ENCODE data around the gene ZCCHC7. TPM values are rescaled to one million over a fixed set of nuclear protein-coding genes. Genes with fewer than 3 reads are reported as not detected.
A peak's percentile ranks its signal among the peaks of the same experiment; 100 is the strongest.
"Not testable (repeated sequence)": the region's sequence is repeated elsewhere in the genome, so short reads cannot be mapped to it uniquely, and the experiment has no call there.

ZCCHC7 gene
- 10 to 100 TPM; 22.3 to 24.5 TPM for total RNA-seq

GRCh38 chr9:37119907-37120842 lies at the start of gene ZCCHC7:
Gene ZCCHC7, plus strand, starts transcription at chr9:37120574.
- ChIA-PET POLR2A (interaction anchor here (0.5 to 2.9 kb wide), 17 partner anchors 9 to 940 kb away, joined by 3 to 27 read pairs (median 4); partner anchors contain the start of genes POLR1E and TOMM5), CTCF (interaction anchor here (1.0 to 1.8 kb wide), 6 partner anchors 18 to 206 kb away, joined by 3 to 10 read pairs (median 3); no protein-coding TSS in a partner anchor)
- H3K27ac Mint-ChIP-seq = peak within 1 kb of the TSS; percentile 97
- H3K4me1 Mint-ChIP-seq (ENCODE audit: low read depth) = peaks cover 23% of the 10 kb centered on the region
- H3K9me3 Mint-ChIP-seq (ENCODE audit: insufficient read depth) = no peaks in the 10 kb centered on the region
- ATAC-seq = peak; percentile 97
- H3K4me3 Mint-ChIP-seq = peak within 1 kb of the TSS; percentile 90
- H3K27me3 Mint-ChIP-seq (ENCODE audit: low read depth) = no peaks in the 10 kb centered on the region
- H3K36me3 Mint-ChIP-seq (ENCODE audit: low read depth) = peaks cover 12% of the 10 kb centered on the region
- DNase-seq = peak; percentile 98

- DNase-seq; CTCF ChIA-PET; H3K4me3 Mint-ChIP-seq; POLR2A ChIA-PET; ATAC-seq; H3K9me3 Mint-ChIP-seq (ENCODE audit: insufficient read depth); H3K36me3 Mint-ChIP-seq (ENCODE audit: low read depth): not testable (repeated sequence)
- Mint-ChIP-seq H3K4me1 (ENCODE audit: low read depth) (peaks cover 23% of the 10 kb centered on the region), H3K27ac (peak overlapping the region; percentile 51), H3K27me3 (ENCODE audit: low read depth) (peaks cover 10% of the 10 kb centered on the region)
Measured at GRCh38 chr9:37074790-37075189, 45.6 kb upstream of the ZCCHC7 start.

- H3K27ac Mint-ChIP-seq = peak overlapping the region; percentile 95
- CTCF ChIA-PET = interaction anchor here (1.1 to 2.8 kb wide), 3 partner anchors 41 to 250 kb away, joined by 3 to 10 read pairs (median 5); partner anchors contain the start of gene ZCCHC7
- H3K4me1 Mint-ChIP-seq (ENCODE audit: low read depth) = peaks cover 45% of the 10 kb centered on the region
Measured at GRCh38 chr9:37079370-37080164, 40.8 kb upstream of the ZCCHC7 start.

GRCh38 chr9:37080165-37080628 lies 40.2 kb upstream of the ZCCHC7 start:
- not testable (repeated sequence) for H3K27me3 Mint-ChIP-seq (ENCODE audit: low read depth)

More at GRCh38 chr9:37079370-37080164, 40.8 kb upstream of the ZCCHC7 start:
- Mint-ChIP-seq H3K36me3 (ENCODE audit: low read depth) (peaks cover 12% of the 10 kb centered on the region), H3K9me3 (ENCODE audit: insufficient read depth) (peaks cover 8% of the 10 kb centered on the region), H3K4me3 (peak overlapping the region; percentile 96), H3K27me3 (ENCODE audit: low read depth) (peaks cover 9% of the 10 kb centered on the region)
- DNase-seq = peak; percentile 96
- POLR2A ChIA-PET = interaction anchor here (1.1 to 2.7 kb wide), 5 partner anchors 41 to 221 kb away, joined by 3 to 27 read pairs (median 4); partner anchors contain the start of gene ZCCHC7
- peak; percentile 98 for ATAC-seq

GRCh38 chr9:37081507-37081906 lies 38.9 kb upstream of the ZCCHC7 start:
- ATAC-seq; POLR2A ChIA-PET; H3K27ac Mint-ChIP-seq; H3K27me3 Mint-ChIP-seq (ENCODE audit: low read depth); DNase-seq; H3K9me3 Mint-ChIP-seq (ENCODE audit: insufficient read depth): not testable (repeated sequence)
- Mint-ChIP-seq H3K4me3 (peak overlapping the region; percentile 96), H3K4me1 (ENCODE audit: low read depth) (peaks cover 42% of the 10 kb centered on the region), H3K36me3 (ENCODE audit: low read depth) (peaks cover 26% of the 10 kb centered on the region)
- CTCF ChIA-PET = interaction anchor here (0.9 to 2.8 kb wide), 3 partner anchors 39 to 219 kb away, joined by 3 to 10 read pairs (median 3); partner anchors contain the start of gene ZCCHC7

More at GRCh38 chr9:37080165-37080628, 40.2 kb upstream of the ZCCHC7 start:
- Mint-ChIP-seq H3K27ac (peak overlapping the region; percentile 95), H3K4me3 (peak overlapping the region; percentile 96), H3K4me1 (ENCODE audit: low read depth) (peaks cover 44% of the 10 kb centered on the region), H3K36me3 (ENCODE audit: low read depth) (peaks cover 15% of the 10 kb centered on the region)
- CTCF ChIA-PET = interaction anchor here (1.0 to 2.8 kb wide), 5 partner anchors 41 to 250 kb away, joined by 3 to 10 read pairs (median 4); partner anchors contain the start of gene ZCCHC7
- ATAC-seq = peak; percentile 38
- POLR2A ChIA-PET = interaction anchor here (0.9 to 2.7 kb wide), 7 partner anchors 40 to 221 kb away, joined by 3 to 27 read pairs (median 3); partner anchors contain the start of gene ZCCHC7
- not testable (repeated sequence) for H3K9me3 Mint-ChIP-seq (ENCODE audit: insufficient read depth); DNase-seq

- Mint-ChIP-seq H3K4me1 (ENCODE audit: low read depth) (peaks cover 42% of the 10 kb centered on the region), H3K36me3 (ENCODE audit: low read depth) (peaks cover 34% of the 10 kb centered on the region), H3K27ac (no peak overlapping the region), H3K4me3 (no peak overlapping the region), H3K27me3 (ENCODE audit: low read depth) (peaks cover 3% of the 10 kb centered on the region), H3K9me3 (ENCODE audit: insufficient read depth) (peaks cover 8% of the 10 kb centered on the region)
- CTCF ChIA-PET = interaction anchor here (0.9 to 2.8 kb wide), 2 partner anchors 39 to 219 kb away, joined by 3 to 10 read pairs; partner anchors contain the start of gene ZCCHC7
- no peak for DNase-seq
- ATAC-seq = no peak
- POLR2A ChIA-PET = no interaction called here
Measured at GRCh38 chr9:37082214-37082765, 38.1 kb upstream of the ZCCHC7 start.

- no peaks in the 10 kb centered on the region for H3K27me3 Mint-ChIP-seq (ENCODE audit: low read depth)
- H3K27ac Mint-ChIP-seq = no peak overlapping the region
- CTCF ChIA-PET = no interaction called here
- peaks cover 44% of the 10 kb centered on the region for H3K36me3 Mint-ChIP-seq (ENCODE audit: low read depth)
- DNase-seq (no peak), ATAC-seq (no peak)
- no peak overlapping the region for H3K4me3 Mint-ChIP-seq
- POLR2A ChIA-PET = no interaction called here
- peaks cover 7% of the 10 kb centered on the region for H3K9me3 Mint-ChIP-seq (ENCODE audit: insufficient read depth)
- peaks cover 42% of the 10 kb centered on the region for H3K4me1 Mint-ChIP-seq (ENCODE audit: low read depth)
Measured at GRCh38 chr9:37083654-37084053, 36.7 kb upstream of the ZCCHC7 start.

GRCh38 chr9:37085233-37085632 lies 35.1 kb upstream of the ZCCHC7 start:
- Mint-ChIP-seq H3K4me1 (ENCODE audit: low read depth) (peaks cover 35% of the 10 kb centered on the region), H3K4me3 (no peak overlapping the region), H3K36me3 (ENCODE audit: low read depth) (peaks cover 51% of the 10 kb centered on the region), H3K9me3 (ENCODE audit: insufficient read depth) (no peaks in the 10 kb centered on the region), H3K27ac (no peak overlapping the region), H3K27me3 (ENCODE audit: low read depth) (no peaks in the 10 kb centered on the region)
- no peak for ATAC-seq
- no peak for DNase-seq
- CTCF ChIA-PET = no interaction called here
- POLR2A ChIA-PET = no interaction called here

- H3K4me3 Mint-ChIP-seq; H3K9me3 Mint-ChIP-seq (ENCODE audit: insufficient read depth); DNase-seq; CTCF ChIA-PET; POLR2A ChIA-PET; H3K27ac Mint-ChIP-seq; H3K27me3 Mint-ChIP-seq (ENCODE audit: low read depth); ATAC-seq; H3K4me1 Mint-ChIP-seq (ENCODE audit: low read depth): not testable (repeated sequence)
- H3K36me3 Mint-ChIP-seq (ENCODE audit: low read depth) = peaks cover 14% of the 10 kb centered on the region
Measured at GRCh38 chr9:37092714-37093295, 27.6 kb upstream of the ZCCHC7 start.

GRCh38 chr9:37094751-37095150 lies 25.6 kb upstream of the ZCCHC7 start:
- no peak overlapping the region for H3K4me3 Mint-ChIP-seq
- no peaks in the 10 kb centered on the region for H3K9me3 Mint-ChIP-seq (ENCODE audit: insufficient read depth)
- peaks cover 2% of the 10 kb centered on the region for H3K4me1 Mint-ChIP-seq (ENCODE audit: low read depth)
- CTCF ChIA-PET = no interaction called here
- ATAC-seq (no peak), DNase-seq (no peak)
- peaks cover 2% of the 10 kb centered on the region for H3K27me3 Mint-ChIP-seq (ENCODE audit: low read depth)
- POLR2A ChIA-PET = no interaction called here
- no peaks in the 10 kb centered on the region for H3K36me3 Mint-ChIP-seq (ENCODE audit: low read depth)
- no peak overlapping the region for H3K27ac Mint-ChIP-seq

GRCh38 chr9:37096628-37097027 lies 23.7 kb upstream of the ZCCHC7 start:
- CTCF ChIA-PET = no interaction called here
- no peak overlapping the region for H3K27ac Mint-ChIP-seq
- no peak overlapping the region for H3K4me3 Mint-ChIP-seq
- ATAC-seq (no peak), DNase-seq (no peak)
- H3K9me3 Mint-ChIP-seq (ENCODE audit: insufficient read depth) = no peaks in the 10 kb centered on the region
- POLR2A ChIA-PET = no interaction called here
- no peaks in the 10 kb centered on the region for H3K4me1 Mint-ChIP-seq (ENCODE audit: low read depth)
- no peaks in the 10 kb centered on the region for H3K36me3 Mint-ChIP-seq (ENCODE audit: low read depth)
- peaks cover 2% of the 10 kb centered on the region for H3K27me3 Mint-ChIP-seq (ENCODE audit: low read depth)
